Hematopoietic multipotent progenitor cell (in vitro differentiated cells): ENCODE results near the gene ZNF541. TPM values are rescaled to one million over a fixed set of nuclear protein-coding genes. Genes with fewer than 3 reads are reported as not detected.
A peak's percentile ranks its signal among the peaks of the same experiment; 100 is the strongest.

Experiments
- DNase-seq, 3 donors: peaks; one replicate each; pipeline ENCODE4 v3.0.0-alpha.2; 2011 to 2015; ENCODE audit warnings: low read depth in 2 of 3, low spot score in 2 of 3
- total RNA-seq: library from RNA; depleted of rRNA; stranded (reverse); fragments of >200 nt; gene quantifications from one replicate; pipeline ENCODE4 v1.2.3, GENCODE V29; 2012

The ZNF541 gene
- under 0.01 TPM for total RNA-seq

DNA sequence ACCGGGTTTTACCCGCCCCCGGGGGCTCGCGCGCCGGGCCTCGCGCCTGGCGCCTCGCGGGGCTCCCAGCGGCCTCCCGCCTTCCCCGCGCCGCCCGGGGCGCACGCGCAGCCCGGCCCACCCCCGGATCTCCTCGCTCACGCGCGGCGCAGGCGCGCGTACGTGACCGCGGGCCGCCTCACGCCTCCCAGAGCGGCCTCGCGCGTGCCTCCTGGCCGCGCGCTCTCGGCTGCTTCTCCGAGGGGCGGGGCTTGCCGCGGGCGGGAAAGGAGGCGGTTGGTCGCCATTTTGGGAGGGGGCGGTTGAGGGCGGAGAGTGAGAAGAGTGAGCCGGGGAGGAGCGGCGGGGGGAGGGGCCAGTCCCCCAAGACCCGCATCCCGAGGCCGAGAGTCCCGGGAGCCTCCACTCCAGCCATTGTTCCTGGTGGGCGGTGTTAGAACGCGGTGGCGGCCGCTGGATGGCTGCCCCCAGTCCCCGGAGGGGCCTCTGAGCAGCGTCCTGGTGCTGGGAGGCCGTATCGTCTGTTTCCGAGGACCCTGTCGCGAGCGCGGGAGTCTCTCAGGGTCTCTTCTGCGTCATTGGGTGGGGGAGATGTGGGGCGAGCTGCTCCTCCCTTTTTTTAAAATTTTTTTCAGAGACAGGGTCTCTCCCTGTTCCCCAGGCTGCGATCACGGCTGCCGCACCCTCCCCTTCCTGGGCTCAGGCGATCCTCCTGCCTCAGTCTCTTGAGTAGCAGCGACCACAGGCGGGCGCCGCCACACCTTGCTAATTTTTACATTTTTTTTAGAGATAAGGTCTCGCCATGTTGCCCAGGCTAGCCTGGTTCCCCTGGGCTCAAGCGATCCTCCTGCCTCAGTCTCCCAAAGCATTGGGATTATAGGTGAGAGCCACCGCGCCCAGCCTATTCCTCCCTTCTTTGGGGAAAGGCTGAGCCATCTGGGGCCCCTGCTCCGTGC, at the start of gene ZNF541:
Gene ZNF541, minus strand, starts transcription at position 78 of the 956 bp plus-strand sequence. CDS start 17,292 bp downstream, outside the sequence.
- DNase-seq, result peak; percentile 71 to 75 (median 75)

DNA sequence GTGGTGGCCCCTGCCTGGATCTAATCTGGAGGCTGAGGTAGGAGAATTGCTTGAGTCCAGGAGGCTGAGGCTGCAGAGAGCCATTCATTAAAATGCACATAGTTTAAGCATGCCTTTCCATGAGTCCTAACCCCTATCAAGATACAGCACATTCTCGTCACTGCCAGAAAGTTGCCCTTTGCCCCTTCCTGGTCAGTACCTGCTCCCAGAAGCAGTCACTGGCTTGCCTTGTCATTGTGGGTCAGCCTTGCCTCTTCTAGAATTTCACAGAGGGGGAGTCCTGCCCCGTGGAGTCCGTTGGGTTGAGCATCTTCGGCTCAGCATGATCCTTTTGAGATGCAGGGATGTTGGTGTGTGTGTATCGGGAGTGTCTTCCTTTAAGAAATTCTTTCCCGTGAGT, 46.8 kb upstream of the ZNF541 start:
- DNase-seq, result no peak

- no peak for DNase-seq
Measured at GRCh38 chr19:47618771-47619170, 45.8 kb upstream of the ZNF541 start.

DNA sequence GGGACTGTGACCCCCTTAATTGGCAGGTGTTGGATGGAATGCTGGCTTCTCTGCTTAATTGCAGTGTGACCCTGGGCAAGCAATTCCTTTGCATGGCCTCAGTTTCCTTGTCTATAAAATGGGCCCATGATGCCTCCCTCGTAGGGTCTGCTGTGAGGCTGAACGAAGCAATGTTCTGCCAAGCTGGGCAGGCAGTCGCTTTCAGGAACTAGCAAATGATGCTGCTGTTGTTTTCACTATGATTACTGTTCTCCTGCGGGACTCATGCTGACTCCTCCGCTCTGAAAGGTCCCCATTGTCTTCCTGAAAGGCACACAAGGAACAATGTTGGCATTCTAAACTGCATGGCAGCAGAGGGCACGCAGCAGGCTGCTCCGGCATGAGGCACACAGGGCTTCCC, 42.8 kb upstream of the ZNF541 start:
- DNase-seq, result no peak

- no peak for DNase-seq
Measured at GRCh38 chr19:47615230-47615629, 42.3 kb upstream of the ZNF541 start.

- no peak for DNase-seq
Measured at GRCh38 chr19:47614559-47614958, 41.6 kb upstream of the ZNF541 start.

DNA sequence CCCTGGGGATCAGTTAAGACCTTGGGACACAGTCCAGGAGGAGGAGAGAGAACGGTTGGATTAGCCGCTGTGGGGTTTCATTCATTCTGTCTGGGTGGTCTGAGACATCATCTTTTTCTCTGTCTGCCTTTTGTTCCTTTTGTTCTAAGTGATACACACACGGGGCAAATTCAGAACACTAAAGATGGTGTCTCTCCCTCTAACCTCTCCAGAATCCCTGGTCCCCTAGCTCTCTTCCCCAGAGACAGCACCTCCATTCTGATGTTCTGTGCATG, 41.0 kb upstream of the ZNF541 start:
- DNase-seq, result no peak

- DNase-seq, result no peak
Measured at GRCh38 chr19:47613165-47614020, 40.4 kb upstream of the ZNF541 start.

- no peak for DNase-seq
Measured at GRCh38 chr19:47610902-47611301, 38.0 kb upstream of the ZNF541 start.

DNA sequence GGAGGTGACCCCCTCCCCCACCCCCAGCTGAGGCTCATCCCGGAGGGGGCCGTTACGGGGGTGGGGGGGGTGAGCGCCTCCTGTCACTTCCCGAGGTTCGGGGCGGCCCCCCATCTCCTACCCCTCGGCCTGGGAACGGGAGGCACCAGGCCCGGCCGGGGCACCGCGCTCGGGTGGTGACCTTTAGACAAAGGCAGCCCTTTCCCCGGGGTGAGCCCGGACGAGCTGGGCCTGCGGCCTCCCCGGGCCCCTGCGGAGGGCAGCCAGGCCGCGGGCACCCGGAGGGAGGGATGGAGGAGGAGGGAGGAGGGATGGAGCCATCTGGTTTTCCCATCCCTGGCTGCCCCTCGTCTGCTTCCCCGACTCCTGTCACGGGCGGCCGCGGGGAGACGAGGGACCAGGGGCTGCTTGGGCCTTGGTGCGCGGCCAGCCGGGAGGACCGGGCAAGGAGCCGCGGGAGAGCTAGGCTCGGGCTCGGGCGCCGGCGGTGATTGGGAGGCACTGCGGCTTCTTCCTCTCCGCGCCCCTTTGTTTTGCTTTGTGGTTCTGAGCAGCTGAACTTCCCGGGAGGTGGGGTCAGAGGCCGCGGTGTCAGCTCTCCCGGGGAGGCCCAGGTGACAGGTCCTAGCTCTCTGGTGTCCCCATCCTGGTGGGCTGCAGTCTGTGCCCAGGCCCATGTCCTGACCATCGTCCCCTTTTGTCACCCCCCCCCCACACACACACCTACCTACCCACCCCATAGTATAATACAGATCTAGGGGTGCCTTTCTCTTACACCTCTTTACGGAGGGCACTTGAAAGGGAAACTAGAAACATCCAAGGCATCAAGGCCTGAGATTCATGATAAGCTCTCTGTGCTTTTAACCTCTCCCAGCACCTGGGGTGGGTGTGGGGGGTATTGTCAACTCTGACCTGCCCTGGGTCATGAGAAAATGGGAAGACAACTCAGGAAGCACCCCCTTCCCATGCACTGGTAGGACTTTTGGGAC, 37.3 kb upstream of the ZNF541 start:
- peak in 2 of 3 donors; percentile 41 to 46 for DNase-seq

DNA sequence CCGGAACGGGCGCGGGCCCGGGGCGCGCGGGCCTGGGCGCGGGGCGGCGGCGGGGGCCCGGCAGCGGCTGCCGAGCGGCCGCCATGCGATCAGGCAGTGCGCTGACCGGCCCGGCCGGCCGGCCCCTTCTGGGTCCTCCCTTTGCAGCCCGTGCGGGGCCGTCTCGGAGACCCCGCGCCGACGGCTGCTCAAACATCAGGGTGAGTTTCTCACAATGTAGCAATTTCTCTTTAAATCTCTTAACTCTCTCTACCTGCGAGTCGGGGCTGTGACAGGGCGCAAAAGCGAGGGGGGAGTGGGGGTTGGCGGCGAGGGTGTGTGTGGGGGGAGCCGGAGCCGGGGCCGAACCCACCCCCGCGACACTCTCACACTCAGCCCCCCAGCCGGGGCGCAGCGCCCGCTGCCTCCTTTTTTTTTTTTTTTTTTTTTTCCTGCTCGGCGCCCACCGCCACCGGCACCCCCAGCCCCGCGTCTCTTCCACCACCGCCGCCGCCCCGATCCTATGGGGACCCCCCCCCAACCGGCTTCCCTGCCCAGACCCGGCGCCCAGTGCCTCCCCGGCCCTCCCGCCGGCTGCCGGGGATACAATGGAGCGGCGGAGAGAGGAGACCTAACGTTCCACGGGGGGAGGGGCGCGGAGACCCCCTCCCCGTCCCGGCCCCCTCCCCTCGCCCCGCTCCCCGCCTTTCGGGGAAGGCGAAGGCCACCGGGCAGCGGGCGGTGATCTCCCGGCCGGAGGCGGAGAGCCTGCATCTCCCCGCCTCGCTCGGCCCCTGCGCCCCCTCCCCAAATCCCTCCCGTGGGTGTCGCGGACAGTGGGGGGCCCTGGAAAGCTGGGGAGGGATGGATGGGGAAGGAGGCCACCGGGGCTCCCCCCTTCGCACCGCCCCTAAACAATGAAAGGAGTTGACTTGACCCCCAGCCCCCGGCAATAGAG, 36.3 kb upstream of the ZNF541 start, which contains the start of gene BICRA:
Gene BICRA, plus strand, starts transcription at position 166 of the 937 bp plus-strand sequence. CDS start 64,441 bp downstream, outside the sequence.
- peak; percentile 54 to 90 (median 81) for DNase-seq

- DNase-seq, result peak; percentile 86 to 96 (median 94)
Measured at GRCh38 chr19:47608074-47608918, 35.3 kb upstream of the ZNF541 start.

DNA sequence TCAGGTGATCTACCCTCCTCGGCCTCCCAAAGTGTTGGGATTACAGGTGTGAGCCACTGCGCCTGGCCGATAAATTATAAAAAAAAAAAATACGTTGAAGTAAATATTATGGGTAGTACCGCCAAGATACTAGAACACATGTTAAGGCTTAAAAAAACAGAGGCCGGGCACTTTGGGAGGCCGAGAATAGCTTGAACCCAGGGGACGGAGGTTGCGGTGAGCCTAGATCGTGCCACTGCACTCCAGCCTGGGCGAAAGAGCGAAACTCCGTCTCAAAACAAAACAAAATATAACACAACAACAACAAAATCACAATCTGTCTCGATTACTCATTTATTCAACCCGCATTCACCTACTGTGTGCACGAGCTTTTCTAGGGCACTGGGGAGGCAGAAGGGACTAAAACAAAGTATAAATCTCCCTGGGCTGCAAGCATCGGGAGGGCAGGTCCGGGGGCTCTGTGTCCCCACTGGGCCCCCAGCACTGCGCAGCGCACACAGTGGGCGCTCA, 34.7 kb upstream of the ZNF541 start:
- no peak for DNase-seq

- peak in 1 of 3 donors; percentile 52 for DNase-seq
Measured at GRCh38 chr19:47603706-47604565, 31.0 kb upstream of the ZNF541 start.

DNA sequence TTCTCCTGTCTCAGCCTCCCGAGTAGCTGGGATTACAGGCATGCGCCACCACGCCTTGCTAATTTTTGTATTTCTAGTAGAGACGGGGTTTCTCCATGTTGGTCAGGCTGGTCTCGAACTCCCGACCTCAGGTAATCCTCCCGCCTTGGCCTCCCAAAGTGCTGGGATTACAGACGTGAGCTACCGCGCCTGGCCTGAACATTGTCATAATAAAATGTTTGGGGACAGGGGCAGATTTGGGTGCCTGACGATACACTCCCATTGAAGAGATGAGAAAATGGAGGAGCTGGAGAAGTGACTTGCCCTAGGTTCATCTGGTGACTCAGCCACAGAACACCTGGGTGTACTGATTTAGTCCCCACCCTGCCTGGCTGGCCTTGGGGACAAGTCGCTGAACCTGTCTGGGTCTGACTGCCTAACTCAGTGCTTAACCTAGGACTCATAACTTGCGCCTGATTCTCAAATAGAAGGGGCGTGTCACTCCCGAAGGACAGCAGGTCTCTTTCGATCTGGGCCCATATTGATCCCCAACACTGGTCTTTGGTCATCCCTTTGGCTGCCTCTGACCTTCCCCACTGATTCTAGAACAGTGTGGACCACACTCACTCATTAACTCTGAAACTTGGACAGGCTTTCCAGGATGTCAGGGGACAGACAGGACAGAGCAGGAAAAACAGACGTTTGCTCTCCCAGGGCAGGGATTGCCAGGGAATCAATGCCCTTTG, 28.4 kb upstream of the ZNF541 start:
- no peak for DNase-seq
